Esophagus muscularis mucosa (tissue), 4 donors: ENCODE data around the gene RIPK3. TPM values are rescaled to one million over a fixed set of nuclear protein-coding genes. Genes with fewer than 3 reads are reported as not detected.

Experiments used
- DNase-seq: peaks from one replicate; pipeline ENCODE4 v3.0.0-alpha.2; 2017; ENCODE audit errors: extremely low spot score
- H3K27ac ChIP-seq, 4 donors: fragments of 200-600 bp; sonication (generic); replicated peaks in 1 of 4; 1 replicate in 3 of 4; 2 replicates in 1 of 4; pipeline ENCODE4 v1.5.1; 2016 to 2019; ENCODE audit warnings: mild to moderate bottlenecking in 1 of 4
- H3K27me3 ChIP-seq, 4 donors: fragments of 200-600 bp; sonication (generic); one replicate each; pipeline versions ENCODE4 v1.5.1 to v1.6.0; 2016 to 2019
- H3K36me3 ChIP-seq, 4 donors: fragments of 200-600 bp; sonication (generic); one replicate each; pipeline ENCODE4 v1.5.1; 2016 to 2019
- H3K4me1 ChIP-seq, 4 donors: fragments of 200-600 bp; sonication (generic); one replicate each; pipeline ENCODE4 v1.5.1; 2016 to 2019
- H3K4me3 ChIP-seq, 4 donors: fragments of 200-600 bp; sonication (generic); 1 replicate in 2 of 4; 2 replicates in 2 of 4; pipeline ENCODE4 v1.5.1; 2016 to 2019; ENCODE audit warnings: mild to moderate bottlenecking in 4 of 4, moderate library complexity in 1 of 4
- H3K9me3 ChIP-seq, 4 donors: fragments of 200-600 bp; sonication (generic); 1 replicate in 3 of 4; 2 replicates in 1 of 4; pipeline ENCODE4 v1.5.1; 2016 to 2019
- EP300 ChIP-seq: sonication (generic); formaldehyde crosslinking; IDR thresholded peaks from one replicate; pipeline ENCODE4 v1.6.1; 2017; ENCODE audit warnings: antibody characterized with exemption
- POLR2A ChIP-seq: fragments of 450-650 bp; IDR thresholded peaks from one replicate; pipeline ENCODE4 v1.6.1; 2017; ENCODE audit warnings: antibody characterized with exemption, moderate library complexity, mild to moderate bottlenecking, low read depth
- POLR2AphosphoS5 ChIP-seq, 2 donors: sonication (generic); formaldehyde crosslinking; IDR thresholded peaks; one replicate each; pipeline ENCODE4 v1.6.1; 2017; ENCODE audit warnings: antibody characterized with exemption in 2 of 2
- WGBS: methylation state at CpG from one replicate; pipeline ENCODE4 v1.1.5; 2018; 5-methylcytosine and 5-hydroxymethylcytosine counted together
- intact Hi-C: fragments of 100-400 bp; cut with DNase I; formaldehyde crosslinking; loops from one replicate; pipeline ENCODE4 v1.15.1; 2023
- total RNA-seq, 4 donors: library from RNA; depleted of rRNA; stranded (reverse); fragments of >200 nt; gene quantifications; one replicate each; pipeline versions ENCODE4 v1.1.0 to v1.2.1, GENCODE V29; 2016
- TF ChIP-seq, protein P1 (sequence below), 3 experiments: fragments of 200-600 bp in 2 of 3; fragments of 450-650 bp in 1 of 3; sonication (generic) in 2 of 3; IDR thresholded peaks; one replicate each; pipeline ENCODE4 v1.5.1; 2017 to 2019; ENCODE audit warnings: antibody characterized with exemption in 3 of 3, mild to moderate bottlenecking in 2 of 3, moderate library complexity in 1 of 3

RIPK3 gene
- total RNA-seq, 4 donors from 2014 or later, result 3.8 to 6.4 (median 6.1) TPM

DNA sequence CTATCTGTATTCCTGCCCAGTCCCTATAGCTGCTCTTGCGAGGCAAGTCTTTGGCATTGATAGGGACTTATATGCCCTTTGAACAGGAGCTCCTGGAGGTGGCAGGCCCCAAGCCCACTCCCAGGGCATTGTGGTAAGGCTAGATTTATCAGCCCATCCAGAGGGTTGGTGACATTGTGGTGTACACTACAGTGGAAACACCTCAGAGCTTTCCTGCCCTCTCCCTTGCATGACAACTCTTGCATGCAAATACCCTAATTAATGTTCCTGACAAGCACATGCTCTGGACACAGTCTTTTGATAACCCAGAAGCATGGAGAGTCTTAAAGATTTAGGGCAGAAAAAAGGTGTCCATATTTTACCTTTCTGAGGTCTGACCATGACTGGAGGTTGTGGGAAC lies 815 bp upstream of the RIPK3 start:
- H3K4me1 ChIP-seq, result peaks cover 15 to 19% (median 17%) of the 10 kb centered on the region in 4 donors
- no peaks in the 10 kb centered on the region for H3K36me3 ChIP-seq
- DNase-seq, result no peak
- no peaks in the 10 kb centered on the region for H3K9me3 ChIP-seq
- intact Hi-C loops, result no loop called here
- H3K27me3 ChIP-seq, result peaks cover 0 to 36% (median 7%) of the 10 kb centered on the region in 4 donors
- TF ChIP-seq EP300, result no peak
- TF ChIP-seq POLR2A, result no peak
- TF ChIP-seq, protein P1, sequence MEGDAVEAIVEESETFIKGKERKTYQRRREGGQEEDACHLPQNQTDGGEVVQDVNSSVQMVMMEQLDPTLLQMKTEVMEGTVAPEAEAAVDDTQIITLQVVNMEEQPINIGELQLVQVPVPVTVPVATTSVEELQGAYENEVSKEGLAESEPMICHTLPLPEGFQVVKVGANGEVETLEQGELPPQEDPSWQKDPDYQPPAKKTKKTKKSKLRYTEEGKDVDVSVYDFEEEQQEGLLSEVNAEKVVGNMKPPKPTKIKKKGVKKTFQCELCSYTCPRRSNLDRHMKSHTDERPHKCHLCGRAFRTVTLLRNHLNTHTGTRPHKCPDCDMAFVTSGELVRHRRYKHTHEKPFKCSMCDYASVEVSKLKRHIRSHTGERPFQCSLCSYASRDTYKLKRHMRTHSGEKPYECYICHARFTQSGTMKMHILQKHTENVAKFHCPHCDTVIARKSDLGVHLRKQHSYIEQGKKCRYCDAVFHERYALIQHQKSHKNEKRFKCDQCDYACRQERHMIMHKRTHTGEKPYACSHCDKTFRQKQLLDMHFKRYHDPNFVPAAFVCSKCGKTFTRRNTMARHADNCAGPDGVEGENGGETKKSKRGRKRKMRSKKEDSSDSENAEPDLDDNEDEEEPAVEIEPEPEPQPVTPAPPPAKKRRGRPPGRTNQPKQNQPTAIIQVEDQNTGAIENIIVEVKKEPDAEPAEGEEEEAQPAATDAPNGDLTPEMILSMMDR (IDR thresholded peaks at IDR 0.05), result no peak
- TF ChIP-seq POLR2AphosphoS5 (IDR thresholded peaks at IDR 0.05), result no peak
- WGBS, result 83% methylated on average over 1 of the region's 1 CpG
- no peak overlapping the region for H3K4me3 ChIP-seq
- no peak overlapping the region for H3K27ac ChIP-seq

DNA sequence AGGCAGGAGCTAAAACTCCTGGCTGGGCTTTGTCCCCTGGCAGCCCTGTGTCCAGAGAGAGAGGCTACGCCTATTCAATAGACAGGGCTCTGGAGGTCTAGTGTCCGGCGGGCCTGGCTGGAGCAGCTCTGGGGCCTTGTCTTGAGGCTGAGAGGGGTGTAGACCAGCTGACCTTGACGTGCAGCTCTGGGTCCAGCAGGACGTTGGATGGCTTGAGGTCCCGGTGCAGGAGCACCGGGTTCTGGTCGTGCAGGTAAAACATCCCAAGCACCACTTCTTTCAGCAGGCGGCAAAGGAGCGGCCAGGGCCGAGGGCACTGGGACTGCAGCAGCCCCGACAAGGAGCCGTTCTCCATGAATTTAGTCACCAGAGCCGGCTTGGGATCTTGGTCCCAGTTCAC lies 948 bp downstream of the RIPK3 start:
- H3K27ac ChIP-seq, result peak overlapping the region in 2 of 4 donors; percentile 49 to 63
- no peaks in the 10 kb centered on the region for H3K9me3 ChIP-seq
- H3K36me3 ChIP-seq, result no peaks in the 10 kb centered on the region
- H3K27me3 ChIP-seq, result peaks cover 0 to 48% (median 22%) of the 10 kb centered on the region in 4 donors
- peak overlapping the region; percentile 41 to 58 (median 51) for H3K4me3 ChIP-seq
- TF ChIP-seq POLR2A, result no peak
- TF ChIP-seq, protein P1 (IDR thresholded peaks at IDR 0.05), result no peak
- no peak for TF ChIP-seq EP300
- no peak for TF ChIP-seq POLR2AphosphoS5 (IDR thresholded peaks at IDR 0.05)
- no peak for DNase-seq
- peaks cover 27 to 36% (median 33%) of the 10 kb centered on the region in 4 donors for H3K4me1 ChIP-seq
- intact Hi-C loops, result no loop called here
- WGBS, result 85% methylated on average over 3 of the region's 14 CpGs

DNA sequence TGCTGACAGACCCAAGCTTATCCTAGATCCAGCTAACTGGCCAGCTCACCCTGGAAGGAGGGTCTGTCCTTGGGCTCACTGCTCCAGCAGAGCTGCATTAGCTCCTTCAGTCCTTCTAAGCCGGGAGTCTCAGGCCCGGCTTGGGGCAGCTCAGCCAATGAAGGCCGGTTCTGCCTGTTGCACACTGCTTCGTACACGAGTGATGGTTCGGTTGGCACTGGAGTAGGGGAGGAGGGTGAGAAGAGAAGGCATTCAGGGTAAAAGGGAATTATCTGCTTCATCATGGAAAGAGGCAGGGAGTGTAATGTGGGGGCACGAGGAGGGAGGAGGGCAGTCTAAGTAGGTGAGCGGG lies 2.0 kb downstream of the RIPK3 start:
- peaks cover 0 to 57% (median 24%) of the 10 kb centered on the region in 4 donors for H3K27me3 ChIP-seq
- WGBS, result 88% methylated on average over 8 of the region's 8 CpGs
- no peak for TF ChIP-seq EP300
- no peak for TF ChIP-seq POLR2A
- no peak for TF ChIP-seq POLR2AphosphoS5 (IDR thresholded peaks at IDR 0.05)
- TF ChIP-seq, protein P1 (IDR thresholded peaks at IDR 0.05), result no peak
- no peak overlapping the region for H3K4me3 ChIP-seq
- no peaks in the 10 kb centered on the region for H3K9me3 ChIP-seq
- intact Hi-C loops, result no loop called here
- H3K27ac ChIP-seq, result no peak overlapping the region
- H3K4me1 ChIP-seq, result peaks cover 35 to 47% (median 43%) of the 10 kb centered on the region in 4 donors
- DNase-seq, result no peak
- H3K36me3 ChIP-seq, result peaks cover 0 to 1% (median 0%) of the 10 kb centered on the region in 4 donors

DNA sequence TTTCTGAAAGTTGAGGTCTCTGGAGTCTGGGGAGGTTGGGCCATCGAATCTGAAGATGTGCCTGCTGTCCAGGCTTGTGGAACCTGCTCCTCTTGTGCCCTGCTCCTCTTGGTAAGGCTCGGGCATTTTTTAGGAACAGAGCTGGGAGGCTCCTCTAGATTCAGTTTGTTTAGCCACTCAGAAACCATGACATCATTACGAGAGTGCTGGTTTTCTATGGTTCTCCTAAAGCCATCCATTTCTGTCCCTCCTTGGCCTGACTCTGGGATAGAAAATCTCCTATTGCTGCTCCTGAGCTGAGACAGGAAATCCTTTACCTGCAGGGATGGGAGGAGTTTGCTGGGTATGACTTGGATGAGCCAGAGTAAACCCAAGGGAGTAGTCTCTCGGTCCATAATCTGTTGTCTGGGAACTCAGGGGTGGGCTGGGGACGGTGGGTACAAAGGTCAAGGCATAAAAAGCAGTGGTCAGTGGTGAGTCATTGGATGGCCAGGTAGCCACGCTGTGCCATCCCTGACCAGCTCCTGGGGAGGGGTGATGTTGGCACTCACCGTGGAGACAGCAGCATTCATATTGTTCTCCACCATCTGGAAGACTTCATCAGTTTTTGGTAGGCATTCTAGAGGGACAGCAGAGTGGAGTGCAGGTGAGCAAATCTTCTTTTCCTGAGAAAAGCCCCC lies 2.5 kb downstream of the RIPK3 start:
- peaks cover 40 to 52% (median 48%) of the 10 kb centered on the region in 4 donors for H3K4me1 ChIP-seq
- peaks cover 0 to 6% (median 0%) of the 10 kb centered on the region in 4 donors for H3K36me3 ChIP-seq
- no peaks in the 10 kb centered on the region for H3K9me3 ChIP-seq
- WGBS, result 92% methylated on average over 7 of the region's 7 CpGs
- peaks cover 0 to 62% (median 26%) of the 10 kb centered on the region in 4 donors for H3K27me3 ChIP-seq
- TF ChIP-seq, protein P1 (IDR thresholded peaks at IDR 0.05), result no peak
- TF ChIP-seq POLR2A (no peak), EP300 (no peak), POLR2AphosphoS5 (IDR thresholded peaks at IDR 0.05) (no peak)
- intact Hi-C loops, result no loop called here
- DNase-seq, result no peak
- no peak overlapping the region for H3K27ac ChIP-seq
- H3K4me3 ChIP-seq, result no peak overlapping the region
